ENCODE measurements around the gene GCK. TPM values are rescaled to one million over a fixed set of nuclear protein-coding genes. Genes with fewer than 3 reads are reported as not detected.

Gene GCK
- total and polyA plus RNA-seq, 8 donors = 0.57 to 18.2 (median 1.0) TPM

DNA sequence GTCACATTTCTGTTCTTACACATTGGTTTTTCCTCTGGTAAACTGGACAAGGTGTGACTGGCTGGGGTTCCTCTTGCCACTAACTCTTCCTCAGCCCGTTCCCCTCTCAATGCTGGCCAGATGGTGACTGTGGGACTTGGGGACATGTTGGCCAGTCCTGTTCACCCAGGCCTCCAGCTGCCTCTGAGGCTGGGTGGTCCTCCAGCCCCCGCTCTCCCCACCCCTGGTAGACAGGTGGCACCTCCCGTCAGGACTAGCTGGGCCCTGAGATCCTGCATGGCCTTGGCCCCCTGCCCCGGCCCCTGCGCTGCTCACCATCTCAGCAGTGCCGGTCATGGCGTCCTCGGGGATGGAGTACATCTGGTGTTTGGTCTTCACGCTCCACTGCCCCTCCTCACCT lies 37.3 kb downstream of the GCK start:
- TF ChIP-seq, protein P1, sequence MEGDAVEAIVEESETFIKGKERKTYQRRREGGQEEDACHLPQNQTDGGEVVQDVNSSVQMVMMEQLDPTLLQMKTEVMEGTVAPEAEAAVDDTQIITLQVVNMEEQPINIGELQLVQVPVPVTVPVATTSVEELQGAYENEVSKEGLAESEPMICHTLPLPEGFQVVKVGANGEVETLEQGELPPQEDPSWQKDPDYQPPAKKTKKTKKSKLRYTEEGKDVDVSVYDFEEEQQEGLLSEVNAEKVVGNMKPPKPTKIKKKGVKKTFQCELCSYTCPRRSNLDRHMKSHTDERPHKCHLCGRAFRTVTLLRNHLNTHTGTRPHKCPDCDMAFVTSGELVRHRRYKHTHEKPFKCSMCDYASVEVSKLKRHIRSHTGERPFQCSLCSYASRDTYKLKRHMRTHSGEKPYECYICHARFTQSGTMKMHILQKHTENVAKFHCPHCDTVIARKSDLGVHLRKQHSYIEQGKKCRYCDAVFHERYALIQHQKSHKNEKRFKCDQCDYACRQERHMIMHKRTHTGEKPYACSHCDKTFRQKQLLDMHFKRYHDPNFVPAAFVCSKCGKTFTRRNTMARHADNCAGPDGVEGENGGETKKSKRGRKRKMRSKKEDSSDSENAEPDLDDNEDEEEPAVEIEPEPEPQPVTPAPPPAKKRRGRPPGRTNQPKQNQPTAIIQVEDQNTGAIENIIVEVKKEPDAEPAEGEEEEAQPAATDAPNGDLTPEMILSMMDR (IDR thresholded peaks at IDR 0.05) = no peak
- 84 to 90% methylated on average over 9 of the region's 9 CpGs for WGBS, 2 donors
- H3K27ac ChIP-seq = no peak overlapping the region
- no peaks in the 10 kb centered on the region for H3K9me3 ChIP-seq
- no peaks in the 10 kb centered on the region for H3K4me1 ChIP-seq
- ATAC-seq (no peak), FAIRE-seq (no peak), DNase-seq (peak in 1 of 6 donors; percentile 55)
- intact Hi-C loops (cut with DNase I) = no loop called here
- H3K4me3 ChIP-seq = no peak overlapping the region
- H3K36me3 ChIP-seq = no peaks in the 10 kb centered on the region
- H3K27me3 ChIP-seq = no peaks in the 10 kb centered on the region

DNA sequence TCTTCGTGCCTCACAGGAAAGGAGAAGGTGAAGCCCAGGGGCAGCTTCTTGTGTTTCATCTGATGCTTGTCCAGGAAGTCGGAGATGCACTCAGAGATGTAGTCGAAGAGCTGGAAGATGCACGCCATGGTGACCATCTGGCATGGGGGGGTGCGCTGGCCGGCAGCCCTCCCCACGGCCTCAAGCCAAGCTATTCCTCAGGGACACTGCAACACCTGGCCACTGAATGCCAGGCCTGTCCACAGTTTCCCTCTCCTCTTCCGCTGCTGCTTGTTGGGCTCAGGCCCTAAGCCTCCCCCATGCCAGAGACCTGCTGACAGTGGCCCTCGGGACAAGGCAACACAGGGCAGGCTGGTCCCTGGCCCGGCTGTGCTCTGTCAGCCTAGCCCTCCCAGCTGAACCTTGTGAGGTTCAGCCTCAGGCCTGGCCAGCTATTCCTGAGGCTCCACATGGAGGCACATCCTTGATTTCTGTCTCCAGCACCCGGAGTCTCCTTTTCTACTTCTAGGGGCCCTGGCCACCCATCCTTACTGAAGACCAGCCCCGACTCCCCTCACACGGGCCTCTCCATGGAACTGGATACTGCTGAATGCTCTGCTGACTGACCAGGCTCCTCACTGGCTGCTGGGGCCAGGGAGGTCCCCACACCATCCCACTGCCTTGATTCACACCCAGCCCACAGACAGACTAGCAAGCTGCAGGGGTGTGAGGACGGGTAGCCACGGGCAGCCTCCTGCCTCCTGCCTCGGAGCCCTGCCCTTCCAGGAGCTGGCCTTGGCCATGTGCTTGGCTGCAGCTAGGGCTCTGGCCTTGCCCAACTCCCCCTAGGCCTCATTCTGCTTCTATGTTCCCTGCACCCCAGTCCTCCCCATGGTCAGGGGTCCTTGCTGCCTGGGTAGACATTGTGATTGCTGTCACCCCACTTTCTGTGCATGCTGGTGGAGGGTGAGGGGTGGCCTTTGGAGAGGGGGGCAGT lies 38.0 kb downstream of the GCK start:
- 77 to 84% methylated on average over 15 to 16 of the region's 16 CpGs for WGBS, 2 donors
- ATAC-seq = no peak

DNA sequence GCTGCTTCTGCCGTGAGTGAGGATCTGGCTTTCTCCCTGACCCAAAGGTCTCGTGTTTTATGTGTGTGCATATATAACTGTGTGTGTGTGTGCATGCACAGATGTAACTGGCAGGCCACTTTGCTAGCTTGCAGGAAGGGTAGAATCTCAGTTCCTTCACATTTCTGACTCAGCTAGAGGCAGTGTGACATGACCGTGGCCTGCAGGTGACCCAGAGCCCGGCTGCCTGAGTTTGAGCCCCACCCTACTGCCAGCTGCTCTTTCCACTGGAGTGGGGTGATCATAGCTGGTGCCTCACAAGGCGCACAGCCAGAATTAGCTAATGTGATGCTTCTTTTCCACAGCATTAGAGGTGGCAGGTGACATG lies 38.8 kb downstream of the GCK start:
- DNase-seq (no peak), ATAC-seq (no peak), FAIRE-seq (no peak)
- no peaks in the 10 kb centered on the region for H3K4me1 ChIP-seq
- intact Hi-C loops (cut with DNase I) = no loop called here
- no peak overlapping the region for H3K27ac ChIP-seq
- TF ChIP-seq, protein P1 (IDR thresholded peaks at IDR 0.05) = no peak
- WGBS, 2 donors = 69 to 72% methylated on average over 5 of the region's 5 CpGs
- no peaks in the 10 kb centered on the region for H3K36me3 ChIP-seq
- H3K4me3 ChIP-seq = no peak overlapping the region
- H3K9me3 ChIP-seq = no peaks in the 10 kb centered on the region
- H3K27me3 ChIP-seq = no peaks in the 10 kb centered on the region

More for the DNA sequence above, 38.0 kb downstream of the GCK start:
- no peaks in the 10 kb centered on the region for H3K27me3 ChIP-seq
- no peaks in the 10 kb centered on the region for H3K36me3 ChIP-seq
- intact Hi-C loops (cut with DNase I) = no loop called here
- FAIRE-seq (no peak), DNase-seq (peak in 2 of 6 donors; percentile 6 to 55)
- TF ChIP-seq, protein P1 (IDR thresholded peaks at IDR 0.05) = no peak
- no peak overlapping the region for H3K27ac ChIP-seq
- H3K9me3 ChIP-seq = no peaks in the 10 kb centered on the region
- no peaks in the 10 kb centered on the region for H3K4me1 ChIP-seq
- no peak overlapping the region for H3K4me3 ChIP-seq

DNA sequence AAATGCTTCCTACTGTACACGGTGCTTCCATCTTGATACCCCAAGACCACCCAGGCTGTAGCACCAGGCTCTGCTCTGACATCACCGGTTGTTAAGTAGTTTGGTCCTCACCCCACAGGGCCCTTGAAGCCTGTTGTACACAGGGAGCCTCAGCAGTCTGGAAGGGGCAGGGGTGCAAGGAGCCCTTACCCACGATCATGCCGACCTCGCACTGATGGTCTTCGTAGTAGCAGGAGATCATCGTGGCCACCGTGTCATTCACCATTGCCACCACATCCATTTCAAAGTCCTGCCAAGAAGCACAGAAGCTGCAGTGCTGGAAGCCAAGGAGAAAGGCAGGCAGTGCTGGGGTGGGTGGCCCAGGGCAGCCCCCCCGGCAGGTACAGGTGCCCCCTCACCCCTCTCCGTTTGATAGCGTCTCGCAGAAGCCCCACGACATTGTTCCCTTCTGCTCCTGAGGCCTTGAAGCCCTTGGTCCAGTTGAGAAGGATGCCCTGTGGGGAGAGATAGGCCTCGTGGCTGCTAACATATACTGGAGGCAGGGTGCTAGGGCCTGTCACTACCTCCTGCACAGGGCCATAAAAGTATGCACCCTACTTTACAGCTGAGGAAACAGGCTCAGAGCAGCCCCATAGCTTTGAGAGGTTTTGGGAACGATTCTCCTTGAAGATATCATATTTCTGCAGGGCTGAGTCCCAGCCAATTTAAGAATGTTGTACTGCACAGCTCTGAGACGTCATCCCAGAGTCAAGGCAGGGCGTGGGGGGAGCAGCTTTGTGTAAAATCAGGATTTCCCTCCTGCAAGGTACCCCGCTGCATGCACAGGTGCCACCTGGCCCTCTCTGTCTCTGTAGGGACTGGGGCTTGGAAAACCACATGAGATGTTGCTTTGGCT lies 39.4 kb downstream of the GCK start:
- Histone ChIP-seq H3K27me3 (no peaks in the 10 kb centered on the region), H3K4me1 (no peaks in the 10 kb centered on the region), H3K9me3 (no peaks in the 10 kb centered on the region), H3K4me3 (no peak overlapping the region), H3K27ac (no peak overlapping the region), H3K36me3 (no peaks in the 10 kb centered on the region)
- intact Hi-C loops (cut with DNase I) = no loop called here
- FAIRE-seq (no peak), ATAC-seq (no peak), DNase-seq (no peak)
- TF ChIP-seq, protein P1 (IDR thresholded peaks at IDR 0.05) = no peak
- WGBS, 2 donors = 75 to 82% methylated on average over 18 of the region's 18 CpGs
